BE2C (cell line): ENCODE measurements around the gene PMEL. TPM values are rescaled to one million over a fixed set of nuclear protein-coding genes. Genes with fewer than 3 reads are reported as not detected.
A peak's percentile ranks its signal among the peaks of the same experiment; 100 is the strongest.

ENCODE experiments used
- DNase-seq: peaks from one replicate; pipeline ENCODE4 v3.0.0-alpha.2; 2020
- H3K27me3 ChIP-seq: fragments of 250-450 bp; sonication (Bioruptor Pico); 2 replicates; pipeline ENCODE4 v1.5.1; 2020; ENCODE audit warnings: mild to moderate bottlenecking
- H3K36me3 ChIP-seq: fragments of 250-450 bp; sonication (Bioruptor Pico); 2 replicates; pipeline ENCODE4 v1.5.1; 2020; ENCODE audit warnings: mild to moderate bottlenecking
- H3K4me1 ChIP-seq: fragments of 250-450 bp; sonication (Bioruptor Pico); 2 replicates; pipeline ENCODE4 v1.5.1; 2020
- H3K4me3 ChIP-seq: 2 replicates; pipeline ENCODE4 v1.5.1; 2011; ENCODE audit warnings: low read depth, low read length
- H3K9me3 ChIP-seq: fragments of 250-450 bp; sonication (Bioruptor Pico); 2 replicates; pipeline ENCODE4 v1.5.1; 2020
- polyA plus RNA-seq: library from polyadenylated mRNA; unstranded; fragments of >200 nt; gene quantifications from one replicate; pipeline ENCODE4 v1.2.1, GENCODE V29; 2012; ENCODE audit warnings: low read depth, missing spikeins; ENCODE audit not compliant: insufficient read length, insufficient read depth
- TF ChIP-seq, protein P1 (sequence below): IDR thresholded peaks from 2 replicates; pipeline ENCODE4 v1.5.1; 2012; ENCODE audit warnings: mild to moderate bottlenecking, low read depth, low read length

Gene PMEL
- polyA plus RNA-seq = 4.7 TPM

- H3K4me1 ChIP-seq = 0 out of 2 replicates have a peak, but pooled peaks cover 3% of the 10 kb centered on the region
- no peak for DNase-seq
- TF ChIP-seq, protein P1, sequence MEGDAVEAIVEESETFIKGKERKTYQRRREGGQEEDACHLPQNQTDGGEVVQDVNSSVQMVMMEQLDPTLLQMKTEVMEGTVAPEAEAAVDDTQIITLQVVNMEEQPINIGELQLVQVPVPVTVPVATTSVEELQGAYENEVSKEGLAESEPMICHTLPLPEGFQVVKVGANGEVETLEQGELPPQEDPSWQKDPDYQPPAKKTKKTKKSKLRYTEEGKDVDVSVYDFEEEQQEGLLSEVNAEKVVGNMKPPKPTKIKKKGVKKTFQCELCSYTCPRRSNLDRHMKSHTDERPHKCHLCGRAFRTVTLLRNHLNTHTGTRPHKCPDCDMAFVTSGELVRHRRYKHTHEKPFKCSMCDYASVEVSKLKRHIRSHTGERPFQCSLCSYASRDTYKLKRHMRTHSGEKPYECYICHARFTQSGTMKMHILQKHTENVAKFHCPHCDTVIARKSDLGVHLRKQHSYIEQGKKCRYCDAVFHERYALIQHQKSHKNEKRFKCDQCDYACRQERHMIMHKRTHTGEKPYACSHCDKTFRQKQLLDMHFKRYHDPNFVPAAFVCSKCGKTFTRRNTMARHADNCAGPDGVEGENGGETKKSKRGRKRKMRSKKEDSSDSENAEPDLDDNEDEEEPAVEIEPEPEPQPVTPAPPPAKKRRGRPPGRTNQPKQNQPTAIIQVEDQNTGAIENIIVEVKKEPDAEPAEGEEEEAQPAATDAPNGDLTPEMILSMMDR = no peak
Measured at GRCh38 chr12:55965941-55966407, at the start of gene PMEL. PMEL (minus strand) TSS chr12:55966042; CDS start chr12:55966011, 31 bp downstream.

DNA sequence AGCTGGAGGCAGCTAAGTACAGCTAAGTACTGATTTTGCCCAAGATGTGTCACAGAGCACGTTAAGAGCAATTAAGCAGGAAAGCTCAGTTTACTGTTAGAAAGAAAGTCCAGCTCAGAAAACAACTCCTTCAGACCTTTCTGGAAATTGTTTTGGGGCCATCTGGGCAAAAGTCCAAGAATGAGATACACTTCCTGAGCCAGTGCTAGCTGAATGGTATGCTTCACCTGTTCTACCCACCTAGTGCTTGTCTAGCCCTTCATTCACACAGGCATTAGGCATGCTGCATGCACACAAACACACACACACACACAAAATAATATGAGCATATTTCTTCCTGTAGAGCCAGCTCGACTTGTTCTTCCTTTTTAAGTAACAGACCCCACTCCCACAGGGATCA is 48.4 kb upstream of the PMEL start:
- no peaks in the 10 kb centered on the region for H3K4me1 ChIP-seq
- no peaks in the 10 kb centered on the region for H3K27me3 ChIP-seq
- DNase-seq = no peak
- H3K9me3 ChIP-seq = no peaks in the 10 kb centered on the region
- no peak overlapping the region for H3K4me3 ChIP-seq
- H3K36me3 ChIP-seq = no peaks in the 10 kb centered on the region
- TF ChIP-seq, protein P1 = no peak

More at GRCh38 chr12:55965941-55966407, at the start of gene PMEL:
- Histone ChIP-seq H3K27me3 (no peaks in the 10 kb centered on the region), H3K36me3 (no peaks in the 10 kb centered on the region), H3K9me3 (no peaks in the 10 kb centered on the region), H3K4me3 (peak within 1 kb of the TSS; percentile 91)

GRCh38 chr12:56013482-56013881 is 47.6 kb upstream of the PMEL start:
- Histone ChIP-seq H3K27me3 (no peaks in the 10 kb centered on the region), H3K36me3 (no peaks in the 10 kb centered on the region), H3K9me3 (no peaks in the 10 kb centered on the region), H3K4me3 (no peak overlapping the region), H3K4me1 (no peaks in the 10 kb centered on the region)
- TF ChIP-seq, protein P1 = no peak
- no peak for DNase-seq

DNA sequence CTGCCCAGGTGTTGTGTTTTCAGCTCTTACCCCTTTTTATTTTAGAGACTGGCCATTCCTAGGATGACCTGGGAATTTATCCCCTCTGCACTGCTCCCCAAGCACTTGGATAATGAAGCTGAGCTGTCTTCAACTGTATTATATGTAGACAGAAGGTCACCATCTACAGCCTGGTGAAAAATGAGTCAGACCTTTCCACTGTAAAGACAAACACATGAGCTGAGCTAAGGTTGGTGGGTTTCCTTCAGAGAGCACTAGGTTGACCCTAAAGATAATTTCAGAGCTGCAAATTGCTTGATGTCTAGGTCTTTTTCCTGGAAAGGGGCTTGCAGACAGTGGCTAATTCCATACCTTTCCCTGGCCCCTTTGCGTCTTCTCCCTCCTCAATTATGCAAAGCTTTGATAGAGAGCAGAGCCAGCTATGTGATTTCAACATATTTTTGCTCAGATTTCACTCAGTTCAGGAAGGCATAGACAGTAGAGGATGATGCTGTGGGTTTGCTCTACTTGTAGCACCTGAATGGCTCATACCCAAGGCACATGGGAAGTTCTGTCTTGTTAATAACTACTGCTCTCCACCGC is 45.8 kb upstream of the PMEL start:
- Histone ChIP-seq H3K4me1 (no peaks in the 10 kb centered on the region), H3K27me3 (no peaks in the 10 kb centered on the region), H3K4me3 (no peak overlapping the region), H3K36me3 (no peaks in the 10 kb centered on the region), H3K9me3 (no peaks in the 10 kb centered on the region)
- TF ChIP-seq, protein P1 = no peak
- no peak for DNase-seq

GRCh38 chr12:56010111-56010570 is 44.3 kb upstream of the PMEL start:
- H3K36me3 ChIP-seq = no peaks in the 10 kb centered on the region
- DNase-seq = no peak
- H3K4me3 ChIP-seq = no peak overlapping the region
- no peaks in the 10 kb centered on the region for H3K4me1 ChIP-seq
- TF ChIP-seq, protein P1 = no peak
- no peaks in the 10 kb centered on the region for H3K9me3 ChIP-seq
- no peaks in the 10 kb centered on the region for H3K27me3 ChIP-seq
